CD4-positive, alpha-beta T cell treated with Interleukin-17A for 4 hours (primary cell): Measurements from ENCODE around the gene HSPB6.
"Not testable (repeated sequence)": the region's sequence is repeated elsewhere in the genome, so short reads cannot be mapped to it uniquely, and the experiment has no call there.

Source experiments
- DNase-seq: peaks from one replicate; pipeline ENCODE4 v3.0.0-alpha.2; 2020; ENCODE audit warnings: mixed read lengths

The HSPB6 gene

DNA sequence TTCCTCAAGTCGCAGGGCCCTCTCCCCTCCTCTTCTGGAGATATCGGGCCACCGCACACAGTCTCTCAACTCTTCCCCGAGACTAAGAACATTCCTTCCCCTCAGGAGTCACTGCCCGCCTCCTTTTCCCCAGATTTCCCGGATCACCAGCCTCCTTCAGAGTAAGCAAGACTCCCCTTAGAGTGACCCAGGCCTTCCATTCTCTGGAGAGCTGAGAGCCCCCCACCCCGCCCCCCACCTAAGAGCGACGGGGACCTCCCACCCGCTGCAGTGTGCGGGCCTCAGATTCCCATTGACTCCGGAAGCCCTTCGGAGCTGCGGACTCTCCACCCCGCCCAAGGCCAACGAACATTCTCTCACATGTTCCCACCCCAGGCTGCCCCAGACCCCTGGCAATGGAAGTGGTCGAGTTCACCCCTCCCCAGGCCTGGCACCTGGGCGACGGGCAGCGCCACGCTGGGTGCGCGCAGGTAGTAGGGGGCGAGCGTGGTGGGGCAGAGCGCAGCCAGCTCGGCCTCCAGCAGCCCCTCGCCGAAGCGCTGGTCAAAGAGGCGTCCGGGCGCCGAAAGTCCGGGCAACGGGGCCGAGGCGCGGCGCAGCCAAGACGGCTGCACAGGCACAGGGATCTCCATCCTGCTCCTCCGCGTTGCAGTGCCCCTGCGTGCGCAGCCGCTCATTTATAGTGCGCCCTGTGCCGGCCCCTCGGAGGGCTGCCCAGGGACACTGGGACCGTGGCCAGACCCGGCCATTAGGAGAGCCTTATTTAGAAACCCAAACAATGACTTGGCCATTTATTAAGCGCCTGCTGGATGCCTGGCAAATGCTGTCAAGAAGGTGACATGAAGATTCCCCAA is at the start of gene HSPB6:
HSPB6 (minus strand) TSS at position 653 of the 854 bp plus-strand sequence; CDS start at position 632, 21 bp downstream.
- no peak for DNase-seq

GRCh38 chr19:35806597-35806996 is 49.8 kb upstream of the HSPB6 start:
- no peak for DNase-seq

DNA sequence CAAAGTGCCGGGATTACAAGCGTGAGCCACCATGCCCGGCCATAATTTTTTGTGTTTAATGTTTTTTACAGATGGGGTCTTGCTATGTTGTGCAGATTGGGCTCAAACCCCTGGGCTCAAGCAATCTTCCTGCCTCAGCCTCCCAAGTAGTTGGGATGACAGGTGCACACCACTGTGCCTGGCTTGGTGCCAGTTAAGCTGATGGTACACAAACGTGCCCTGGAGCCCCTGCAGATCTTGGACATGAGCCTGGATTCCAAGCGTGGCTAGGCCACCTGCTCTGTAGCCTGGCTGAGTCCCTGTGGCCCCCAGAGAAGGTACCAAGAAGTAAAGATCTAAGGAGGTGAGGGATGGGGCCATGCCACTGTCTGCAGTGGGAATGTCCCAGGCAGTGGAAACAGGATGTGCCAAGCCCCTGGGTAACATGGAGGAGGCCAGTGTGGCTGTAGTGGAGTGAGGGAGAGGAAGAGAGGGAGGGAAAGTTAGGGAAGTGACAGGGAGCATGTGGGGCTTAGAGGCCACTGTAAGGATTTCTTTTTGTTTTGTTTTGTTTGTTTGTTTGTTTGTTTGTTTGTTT is 48.8 kb upstream of the HSPB6 start:
- DNase-seq: no peak

- DNase-seq: no peak
These were observed 45.0 kb upstream of the HSPB6 start for GRCh38 chr19:35801828-35802227.

GRCh38 chr19:35797663-35798062 is 40.8 kb upstream of the HSPB6 start:
- DNase-seq: peak; percentile 8

DNA sequence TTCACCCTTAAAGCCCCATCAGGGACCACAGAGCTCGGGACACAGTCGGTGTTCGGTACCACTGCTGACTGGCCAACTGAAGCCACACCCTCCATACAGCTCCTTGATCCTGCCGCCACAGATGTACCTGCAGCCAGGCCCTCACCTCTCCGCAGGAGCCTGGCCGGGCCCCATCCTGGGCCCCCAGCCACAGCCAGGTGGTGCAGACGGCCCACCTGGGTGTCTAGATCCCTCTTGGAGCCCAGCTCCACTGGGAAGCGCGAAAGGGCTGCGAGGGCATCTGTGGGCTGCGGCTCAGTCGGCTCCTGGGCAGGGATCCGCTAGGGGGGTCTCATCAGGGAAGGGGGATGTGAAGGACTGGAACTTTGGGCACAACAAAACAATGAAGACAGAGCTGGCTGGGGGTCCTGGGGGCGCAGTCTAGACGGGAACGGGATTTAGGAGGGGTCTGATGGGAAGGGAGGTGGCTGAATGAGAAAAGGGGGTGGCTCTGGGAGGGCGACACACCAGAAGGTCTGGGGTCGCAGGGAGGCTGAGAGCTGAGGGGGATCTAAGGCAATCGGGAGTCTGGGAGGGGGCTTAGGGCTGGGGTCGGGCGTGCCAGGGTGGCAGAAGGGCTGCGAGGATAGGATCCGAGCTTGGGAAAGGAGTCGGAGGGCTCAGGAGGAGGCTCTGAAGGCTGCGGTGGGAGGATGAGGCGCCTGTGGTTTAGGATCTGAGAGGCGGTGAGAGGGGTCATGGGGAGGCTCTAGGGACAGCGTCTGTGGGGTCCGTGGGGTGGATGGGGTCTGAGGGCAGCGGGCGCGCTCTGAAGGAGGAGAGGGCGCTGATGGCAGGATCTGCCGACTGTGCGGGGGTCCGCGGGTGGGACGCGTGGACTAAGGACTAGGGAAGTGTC is 40.1 kb upstream of the HSPB6 start:
- DNase-seq: no peak

DNA sequence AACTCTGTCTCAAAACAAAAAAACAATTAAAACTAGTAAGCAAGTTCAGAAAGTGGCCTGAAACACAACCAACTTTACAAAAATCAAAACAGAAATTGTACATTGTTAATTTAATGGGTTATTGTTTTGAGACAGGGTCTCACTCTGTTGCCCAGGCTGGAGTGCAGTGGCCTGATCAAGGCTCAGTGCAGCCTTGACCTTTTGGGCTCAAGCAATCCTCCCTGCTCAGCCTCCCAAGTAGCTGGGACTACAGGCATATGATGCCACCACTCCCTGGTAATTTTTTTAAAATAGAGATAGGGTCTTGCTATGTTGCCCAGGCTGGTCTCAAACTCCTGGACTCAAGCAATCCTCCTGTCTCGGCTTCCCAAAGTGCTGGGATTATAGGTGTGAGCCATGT is 38.7 kb upstream of the HSPB6 start:
- not testable (repeated sequence) for DNase-seq

- DNase-seq: no peak
These were observed 36.7 kb upstream of the HSPB6 start for GRCh38 chr19:35793381-35794165.

DNA sequence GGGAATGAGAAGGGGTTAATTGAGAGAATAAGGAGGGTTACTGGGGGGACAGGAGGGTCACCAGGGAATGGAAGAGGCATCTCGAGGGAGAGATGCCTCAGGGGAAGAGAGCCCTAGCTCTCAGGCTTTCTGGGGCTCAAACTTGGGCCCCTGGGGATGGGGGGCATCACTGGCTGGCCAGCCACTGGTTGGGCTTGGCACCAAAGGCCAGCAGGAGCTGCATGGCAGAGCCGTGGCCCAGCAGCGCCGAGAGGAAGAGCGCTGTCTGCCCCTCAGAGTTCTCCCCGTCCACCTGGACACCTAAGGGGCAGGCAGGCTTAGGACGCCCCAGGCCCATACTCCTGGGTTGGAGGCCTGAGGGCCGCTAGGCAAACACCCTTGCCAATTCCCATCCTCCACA is 36.1 kb upstream of the HSPB6 start:
- DNase-seq: no peak

GRCh38 chr19:35792312-35792711 is 35.5 kb upstream of the HSPB6 start:
- no peak for DNase-seq

DNA sequence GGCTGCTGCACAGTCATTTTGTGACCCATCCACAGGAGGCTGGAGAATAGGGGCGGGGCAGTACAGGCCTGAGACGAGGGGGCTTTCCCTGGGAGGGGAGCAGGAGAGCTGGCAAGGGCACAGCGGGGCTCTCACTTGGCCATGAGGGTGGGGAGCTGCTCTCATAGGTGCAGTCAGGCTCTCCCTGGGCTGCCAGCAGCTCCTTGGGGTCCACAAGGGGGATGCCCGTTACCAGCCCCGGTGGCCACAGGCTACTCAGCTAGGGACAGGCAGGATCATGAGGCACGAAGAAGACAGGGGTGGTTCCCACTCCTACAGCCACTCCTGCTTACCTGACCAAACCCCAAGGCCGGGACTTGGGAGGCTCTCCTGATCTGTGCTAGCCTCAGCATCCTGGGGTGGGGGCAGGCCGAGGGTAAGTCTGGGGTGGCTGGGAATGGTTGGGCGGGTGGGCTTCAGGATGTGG is 35.0 kb upstream of the HSPB6 start:
- no peak for DNase-seq

DNA sequence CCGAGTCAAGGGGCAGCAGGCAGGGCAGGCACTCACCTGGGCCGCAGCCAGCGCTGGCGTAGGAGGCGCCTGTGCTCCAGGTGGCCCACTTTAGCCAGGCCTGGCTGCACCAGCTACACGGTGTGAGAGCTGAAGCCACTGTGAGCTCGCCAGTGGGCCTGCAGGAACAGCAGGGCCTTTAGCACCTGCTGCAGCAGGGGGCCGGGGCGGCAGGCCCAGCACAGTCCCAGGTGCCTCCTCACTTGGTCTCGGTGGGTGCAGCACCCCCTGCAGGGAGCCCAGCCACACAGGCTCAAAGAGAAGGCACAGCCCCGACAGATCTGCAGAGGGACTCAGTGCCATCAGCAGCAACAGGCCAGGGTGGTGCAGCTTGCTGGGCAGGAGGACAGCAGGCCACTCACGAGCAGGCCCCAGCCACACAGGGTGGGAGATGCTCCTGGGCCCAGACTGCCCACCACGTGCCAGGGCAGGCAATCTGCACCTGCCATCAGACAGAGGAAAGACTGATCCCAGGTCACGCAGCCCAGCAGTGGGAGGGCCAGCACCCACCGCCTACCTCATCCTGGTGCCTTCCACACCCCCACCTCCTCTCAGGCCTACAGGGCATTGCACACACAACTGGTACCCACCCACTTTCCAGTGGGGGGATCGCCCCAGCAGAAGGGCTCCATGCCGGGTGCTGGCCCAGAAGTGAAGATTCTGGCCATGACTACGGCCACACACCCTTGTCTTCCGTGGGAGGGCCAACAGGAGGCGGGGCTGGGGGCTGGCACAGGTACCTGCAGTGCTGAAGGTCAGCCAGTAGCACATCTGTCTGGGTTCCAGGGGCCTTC is 34.4 kb upstream of the HSPB6 start:
- DNase-seq: peak; percentile 18

GRCh38 chr19:35789978-35790944 is 33.4 kb upstream of the HSPB6 start:
- DNase-seq: no peak

DNA sequence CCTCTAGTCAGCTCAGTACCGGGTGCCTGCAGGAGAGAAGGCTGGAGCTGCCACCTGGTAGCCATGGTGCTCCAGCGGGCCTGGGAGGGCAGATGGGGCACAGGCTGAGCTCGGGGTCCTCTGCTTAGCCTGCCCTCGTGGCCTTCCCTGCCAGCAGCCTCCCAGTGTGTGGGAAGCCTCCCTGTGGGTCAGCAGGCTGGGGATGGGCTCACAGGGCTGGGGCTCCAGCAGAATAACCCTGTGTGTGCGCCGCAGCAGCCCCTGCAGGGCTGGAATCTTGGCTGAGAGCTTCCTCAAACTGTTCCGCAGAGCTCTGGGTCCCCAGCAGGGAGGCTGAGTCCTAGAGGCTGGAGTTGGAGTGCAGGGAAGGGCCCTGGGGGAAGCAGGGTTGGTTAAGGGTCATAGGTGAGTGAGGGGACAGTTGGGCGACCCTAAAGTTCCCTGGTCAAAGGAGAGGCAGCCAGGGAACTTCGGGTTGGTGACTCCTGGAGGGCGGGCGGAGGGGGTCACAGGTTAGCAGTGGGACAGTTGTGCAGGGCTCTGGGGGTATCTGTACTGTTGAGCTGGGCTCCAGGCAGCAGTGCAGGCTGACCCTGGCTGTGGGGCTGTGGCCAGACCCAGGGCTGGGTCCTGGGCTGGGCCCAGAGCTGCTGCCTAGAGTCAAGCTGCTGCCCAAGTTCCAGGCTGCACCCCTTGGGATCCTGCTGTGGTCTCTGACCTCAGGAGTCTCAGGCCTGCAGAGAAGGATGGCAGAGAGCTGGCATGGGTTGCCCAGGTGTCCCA is 32.6 kb upstream of the HSPB6 start:
- no peak for DNase-seq

DNA sequence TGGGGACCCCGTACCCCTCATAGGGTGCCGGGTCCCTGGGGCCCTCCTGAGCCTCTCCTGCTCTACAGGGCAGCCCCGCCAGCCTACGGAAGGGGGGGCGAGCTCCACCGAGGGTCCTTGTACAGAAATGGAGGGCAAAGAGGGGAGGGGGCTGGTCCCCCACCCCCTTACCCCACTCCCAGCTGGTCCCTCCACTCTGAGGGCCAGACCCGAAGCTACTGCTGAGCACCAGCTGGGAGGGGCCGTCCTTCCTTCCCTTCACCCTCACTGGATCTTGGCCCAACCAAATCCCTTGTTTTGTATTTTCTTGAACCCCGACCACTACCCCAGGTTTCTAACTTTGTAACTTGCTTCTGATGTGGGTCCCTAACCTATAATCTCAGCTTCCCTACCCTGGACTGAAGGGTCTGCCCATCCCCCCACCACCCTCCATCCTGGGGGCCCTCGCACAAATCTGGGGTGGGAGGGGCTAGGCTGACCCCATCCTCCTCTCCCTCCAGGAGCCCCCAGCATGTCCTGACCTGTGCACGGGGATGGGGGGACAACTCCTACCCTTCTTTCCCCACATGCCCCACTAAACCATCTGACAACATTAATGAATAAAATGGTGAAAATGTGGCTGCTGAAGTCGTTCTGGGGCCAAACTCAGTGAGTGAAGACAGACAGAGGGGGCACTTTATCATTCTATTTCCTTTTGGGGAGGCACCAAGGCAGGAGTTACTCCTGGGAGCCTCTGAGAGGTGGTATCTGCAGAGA is 31.6 kb upstream of the HSPB6 start:
- no peak for DNase-seq

DNA sequence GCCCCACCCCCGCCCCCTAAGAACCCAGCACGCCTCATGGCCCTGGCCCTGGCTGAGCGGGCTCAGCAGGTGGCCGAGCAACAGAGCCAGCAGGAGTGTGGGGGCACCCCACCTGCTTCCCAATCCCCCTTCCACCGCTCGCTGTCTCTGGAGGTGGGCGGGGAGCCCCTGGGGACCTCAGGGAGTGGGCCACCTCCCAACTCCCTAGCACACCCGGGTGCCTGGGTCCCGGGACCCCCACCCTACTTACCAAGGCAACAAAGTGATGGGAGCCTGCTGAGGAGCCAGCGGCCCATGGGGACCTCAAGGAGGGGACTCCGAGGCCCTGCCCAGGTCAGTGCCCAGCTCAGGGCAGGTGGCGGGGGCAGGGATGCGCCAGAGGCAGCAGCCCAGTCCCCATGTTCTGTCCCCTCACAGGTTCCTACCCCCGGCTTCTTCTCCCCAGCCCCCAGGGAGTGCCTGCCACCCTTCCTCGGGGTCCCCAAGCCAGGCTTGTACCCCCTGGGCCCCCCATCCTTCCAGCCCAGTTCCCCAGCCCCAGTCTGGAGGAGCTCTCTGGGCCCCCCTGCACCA is 30.5 kb upstream of the HSPB6 start:
- no peak for DNase-seq

- DNase-seq: no peak
These were observed 29.7 kb upstream of the HSPB6 start for GRCh38 chr19:35786299-35787160.

DNA sequence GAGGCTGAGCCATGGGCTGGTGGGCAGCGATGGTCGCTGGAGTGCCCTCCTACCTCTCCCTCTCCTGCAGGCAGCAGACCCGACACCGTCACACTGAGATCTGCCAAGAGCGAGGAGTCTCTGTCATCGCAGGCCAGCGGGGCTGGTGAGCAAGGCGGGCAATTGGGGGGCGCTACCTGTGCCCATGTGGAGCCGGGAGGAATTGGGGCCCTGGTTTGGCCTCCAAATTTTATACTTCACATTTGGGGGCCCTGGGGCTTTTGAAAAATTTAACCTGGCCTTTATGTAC is 28.5 kb upstream of the HSPB6 start:
- no peak for DNase-seq
